ENCODE measurements around the gene SLC25A31.

The SLC25A31 gene

GRCh38 chr4:127776620-127777019 is 46.4 kb downstream of the SLC25A31 start:
- Histone ChIP-seq H3K9ac (ENCODE audit: low read depth in 1 of 2, low read length in 2 of 2) (no peak overlapping the region), H3K36me3 (ENCODE audit: control insufficient read depth in 1 of 2, insufficient read depth in 2 of 2, low read length in 2 of 2) (no peaks in the 10 kb centered on the region), H3K27me3 (ENCODE audit: control insufficient read depth in 1 of 2, insufficient read depth in 2 of 2, low read length in 2 of 2) (peaks cover 0 to 7% of the 10 kb centered on the region in 2 donors), H3K4me1 (ENCODE audit: control insufficient read depth in 1 of 2, insufficient read depth in 2 of 2, low read length in 2 of 2) (peaks cover 0 to 4% of the 10 kb centered on the region in 2 donors), H3K9me3 (ENCODE audit: control insufficient read depth in 1 of 2, low read length in 2 of 2) (no peaks in the 10 kb centered on the region), H3K27ac (ENCODE audit: low read depth, low read length) (no peak overlapping the region), H3K4me3 (ENCODE audit: low read depth in 1 of 2, low read length in 2 of 2) (no peak overlapping the region)

- no peak overlapping the region for H3K4me3 ChIP-seq (ENCODE audit: low read depth in 1 of 2, low read length in 2 of 2)
- H3K27ac ChIP-seq (ENCODE audit: low read depth, low read length), result no peak overlapping the region
- no peak overlapping the region for H3K9ac ChIP-seq (ENCODE audit: low read depth in 1 of 2, low read length in 2 of 2)
- H3K4me1 ChIP-seq (ENCODE audit: control insufficient read depth in 1 of 2, insufficient read depth in 2 of 2, low read length in 2 of 2), result peaks cover 0 to 4% of the 10 kb centered on the region in 2 donors
- H3K9me3 ChIP-seq (ENCODE audit: control insufficient read depth in 1 of 2, low read length in 2 of 2), result no peaks in the 10 kb centered on the region
- no peaks in the 10 kb centered on the region for H3K36me3 ChIP-seq (ENCODE audit: control insufficient read depth in 1 of 2, insufficient read depth in 2 of 2, low read length in 2 of 2)
- H3K27me3 ChIP-seq (ENCODE audit: control insufficient read depth in 1 of 2, insufficient read depth in 2 of 2, low read length in 2 of 2), result peaks cover 2 to 7% of the 10 kb centered on the region in 2 donors
Measured at GRCh38 chr4:127777487-127777886, 47.3 kb downstream of the SLC25A31 start.

GRCh38 chr4:127778102-127778501 is 47.9 kb downstream of the SLC25A31 start:
- H3K27me3 ChIP-seq (ENCODE audit: control insufficient read depth in 1 of 2, insufficient read depth in 2 of 2, low read length in 2 of 2), result peaks cover 4 to 7% of the 10 kb centered on the region in 2 donors
- no peak overlapping the region for H3K4me3 ChIP-seq (ENCODE audit: low read depth in 1 of 2, low read length in 2 of 2)
- H3K27ac ChIP-seq (ENCODE audit: low read depth, low read length), result no peak overlapping the region
- H3K9me3 ChIP-seq (ENCODE audit: control insufficient read depth in 1 of 2, low read length in 2 of 2), result no peaks in the 10 kb centered on the region
- no peaks in the 10 kb centered on the region for H3K36me3 ChIP-seq (ENCODE audit: control insufficient read depth in 1 of 2, insufficient read depth in 2 of 2, low read length in 2 of 2)
- peaks cover 0 to 4% of the 10 kb centered on the region in 2 donors for H3K4me1 ChIP-seq (ENCODE audit: control insufficient read depth in 1 of 2, insufficient read depth in 2 of 2, low read length in 2 of 2)
- H3K9ac ChIP-seq (ENCODE audit: low read depth in 1 of 2, low read length in 2 of 2), result no peak overlapping the region

GRCh38 chr4:127780598-127780997 is 50.4 kb downstream of the SLC25A31 start:
- Histone ChIP-seq H3K27ac (ENCODE audit: low read depth, low read length) (no peak overlapping the region), H3K9me3 (ENCODE audit: control insufficient read depth in 1 of 2, low read length in 2 of 2) (no peaks in the 10 kb centered on the region), H3K4me1 (ENCODE audit: control insufficient read depth in 1 of 2, insufficient read depth in 2 of 2, low read length in 2 of 2) (peaks cover 0 to 4% of the 10 kb centered on the region in 2 donors), H3K36me3 (ENCODE audit: control insufficient read depth in 1 of 2, insufficient read depth in 2 of 2, low read length in 2 of 2) (no peaks in the 10 kb centered on the region), H3K27me3 (ENCODE audit: control insufficient read depth in 1 of 2, insufficient read depth in 2 of 2, low read length in 2 of 2) (peaks cover 4 to 7% of the 10 kb centered on the region in 2 donors), H3K4me3 (ENCODE audit: low read depth in 1 of 2, low read length in 2 of 2) (no peak overlapping the region), H3K9ac (ENCODE audit: low read depth in 1 of 2, low read length in 2 of 2) (no peak overlapping the region)

- Histone ChIP-seq H3K4me3 (ENCODE audit: low read depth in 1 of 2, low read length in 2 of 2) (peak overlapping the region; percentile 87 to 97), H3K36me3 (ENCODE audit: control insufficient read depth in 1 of 2, insufficient read depth in 2 of 2, low read length in 2 of 2) (no peaks in the 10 kb centered on the region), H3K9me3 (ENCODE audit: control insufficient read depth in 1 of 2, low read length in 2 of 2) (no peaks in the 10 kb centered on the region), H3K4me1 (ENCODE audit: control insufficient read depth in 1 of 2, insufficient read depth in 2 of 2, low read length in 2 of 2) (peaks cover 0 to 4% of the 10 kb centered on the region in 2 donors), H3K27ac (ENCODE audit: low read depth, low read length) (peak overlapping the region; percentile 72), H3K27me3 (ENCODE audit: control insufficient read depth in 1 of 2, insufficient read depth in 2 of 2, low read length in 2 of 2) (peaks cover 4 to 7% of the 10 kb centered on the region in 2 donors), H3K9ac (ENCODE audit: low read depth in 1 of 2, low read length in 2 of 2) (peak overlapping the region; percentile 57 to 78)
Measured at GRCh38 chr4:127781300-127782024, 51.3 kb downstream of the SLC25A31 start.

GRCh38 chr4:127782025-127782274 is 51.8 kb downstream of the SLC25A31 start:
- H3K9me3 ChIP-seq (ENCODE audit: control insufficient read depth in 1 of 2, low read length in 2 of 2), result no peaks in the 10 kb centered on the region
- no peaks in the 10 kb centered on the region for H3K36me3 ChIP-seq (ENCODE audit: control insufficient read depth in 1 of 2, insufficient read depth in 2 of 2, low read length in 2 of 2)
- peak overlapping the region; percentile 78 to 99 for H3K9ac ChIP-seq (ENCODE audit: low read depth in 1 of 2, low read length in 2 of 2)
- H3K27ac ChIP-seq (ENCODE audit: low read depth, low read length), result peak overlapping the region; percentile 72
- H3K4me1 ChIP-seq (ENCODE audit: control insufficient read depth in 1 of 2, insufficient read depth in 2 of 2, low read length in 2 of 2), result peaks cover 0 to 4% of the 10 kb centered on the region in 2 donors
- peaks cover 4 to 7% of the 10 kb centered on the region in 2 donors for H3K27me3 ChIP-seq (ENCODE audit: control insufficient read depth in 1 of 2, insufficient read depth in 2 of 2, low read length in 2 of 2)
- peak overlapping the region; percentile 87 to 97 for H3K4me3 ChIP-seq (ENCODE audit: low read depth in 1 of 2, low read length in 2 of 2)

GRCh38 chr4:127782275-127783025 is 52.2 kb downstream of the SLC25A31 start, which contains the start of gene HSPA4L:
Gene HSPA4L, plus strand, starts transcription at chr4:127782322. Its CDS starts 229 bp downstream, at chr4:127782551.
- Histone ChIP-seq H3K4me1 (ENCODE audit: control insufficient read depth in 1 of 2, insufficient read depth in 2 of 2, low read length in 2 of 2) (peaks cover 0 to 4% of the 10 kb centered on the region in 2 donors), H3K4me3 (ENCODE audit: low read depth in 1 of 2, low read length in 2 of 2) (peak within 1 kb of the TSS; percentile 87 to 97), H3K27ac (ENCODE audit: low read depth, low read length) (peak within 1 kb of the TSS; percentile 72), H3K9me3 (ENCODE audit: control insufficient read depth in 1 of 2, low read length in 2 of 2) (no peaks in the 10 kb centered on the region), H3K27me3 (ENCODE audit: control insufficient read depth in 1 of 2, insufficient read depth in 2 of 2, low read length in 2 of 2) (peaks cover 4 to 7% of the 10 kb centered on the region in 2 donors), H3K9ac (ENCODE audit: low read depth in 1 of 2, low read length in 2 of 2) (peak within 1 kb of the TSS; percentile 78 to 99), H3K36me3 (ENCODE audit: control insufficient read depth in 1 of 2, insufficient read depth in 2 of 2, low read length in 2 of 2) (no peaks in the 10 kb centered on the region)

- Histone ChIP-seq H3K4me3 (ENCODE audit: low read depth in 1 of 2, low read length in 2 of 2) (peak overlapping the region; percentile 87 to 97), H3K27ac (ENCODE audit: low read depth, low read length) (peak overlapping the region; percentile 72), H3K36me3 (ENCODE audit: control insufficient read depth in 1 of 2, insufficient read depth in 2 of 2, low read length in 2 of 2) (no peaks in the 10 kb centered on the region), H3K9ac (ENCODE audit: low read depth in 1 of 2, low read length in 2 of 2) (peak overlapping the region; percentile 78 to 99), H3K4me1 (ENCODE audit: control insufficient read depth in 1 of 2, insufficient read depth in 2 of 2, low read length in 2 of 2) (peaks cover 0 to 4% of the 10 kb centered on the region in 2 donors), H3K9me3 (ENCODE audit: control insufficient read depth in 1 of 2, low read length in 2 of 2) (no peaks in the 10 kb centered on the region), H3K27me3 (ENCODE audit: control insufficient read depth in 1 of 2, insufficient read depth in 2 of 2, low read length in 2 of 2) (peaks cover 4 to 7% of the 10 kb centered on the region in 2 donors)
Measured at GRCh38 chr4:127783026-127783769, 53.0 kb downstream of the SLC25A31 start.

GRCh38 chr4:127783955-127784770 is 54.0 kb downstream of the SLC25A31 start:
- H3K27ac ChIP-seq (ENCODE audit: low read depth, low read length), result no peak overlapping the region
- H3K9ac ChIP-seq (ENCODE audit: low read depth in 1 of 2, low read length in 2 of 2), result no peak overlapping the region
- no peaks in the 10 kb centered on the region for H3K36me3 ChIP-seq (ENCODE audit: control insufficient read depth in 1 of 2, insufficient read depth in 2 of 2, low read length in 2 of 2)
- H3K4me1 ChIP-seq (ENCODE audit: control insufficient read depth in 1 of 2, insufficient read depth in 2 of 2, low read length in 2 of 2), result peaks cover 0 to 4% of the 10 kb centered on the region in 2 donors
- no peak overlapping the region for H3K4me3 ChIP-seq (ENCODE audit: low read depth in 1 of 2, low read length in 2 of 2)
- H3K27me3 ChIP-seq (ENCODE audit: control insufficient read depth in 1 of 2, insufficient read depth in 2 of 2, low read length in 2 of 2), result peaks cover 4 to 7% of the 10 kb centered on the region in 2 donors
- H3K9me3 ChIP-seq (ENCODE audit: control insufficient read depth in 1 of 2, low read length in 2 of 2), result no peaks in the 10 kb centered on the region
